Spleen (tissue), 11 donors: ENCODE results near the gene TBC1D22A. TPM values are rescaled to one million over a fixed set of nuclear protein-coding genes. Genes with fewer than 3 reads are reported as not detected.

ENCODE experiments used
- DNase-seq: peaks from one replicate; pipeline ENCODE4 v3.0.0-alpha.2; 2020
- H3K27ac ChIP-seq, 8 donors: fragments of 200-600 bp; sonication (generic) in 7 of 8; 1 replicate in 4 of 8; 2 replicates in 4 of 8; pipeline versions ENCODE4 v1.5.0 to v1.8.0; 2016 to 2021; ENCODE audit warnings: inconsistent platforms in 4 of 8, mild to moderate bottlenecking in 4 of 8, moderate library complexity in 1 of 8
- H3K27me3 ChIP-seq, 7 donors: fragments of 200-600 bp; sonication (generic) in 6 of 7; replicated peaks in 1 of 7; 1 replicate in 4 of 7; 2 replicates in 3 of 7; pipeline versions ENCODE4 v1.5.0 to v1.8.0; 2016 to 2021; ENCODE audit warnings: inconsistent platforms in 3 of 7, mild to moderate bottlenecking in 1 of 7
- H3K36me3 ChIP-seq, 6 donors: fragments of 200-600 bp; sonication (generic) in 5 of 6; 1 replicate in 4 of 6; 2 replicates in 2 of 6; pipeline versions ENCODE4 v1.5.0 to v1.8.0; 2016 to 2021; ENCODE audit warnings: inconsistent platforms in 2 of 6
- H3K4me1 ChIP-seq, 6 donors: fragments of 200-600 bp; sonication (generic) in 5 of 6; 1 replicate in 3 of 6; 2 replicates in 3 of 6; pipeline versions ENCODE4 v1.5.0 to v1.8.0; 2016 to 2021; ENCODE audit warnings: inconsistent platforms in 3 of 6
- H3K4me3 ChIP-seq, 8 donors: fragments of 200-600 bp; sonication (generic) in 7 of 8; 1 replicate in 4 of 8; 2 replicates in 4 of 8; pipeline versions ENCODE4 v1.5.0 to v1.8.0; 2016 to 2021; ENCODE audit warnings: inconsistent platforms in 4 of 8, mild to moderate bottlenecking in 4 of 8, moderate library complexity in 2 of 8
- H3K9me3 ChIP-seq, 8 donors: fragments of 200-600 bp; sonication (generic) in 7 of 8; 1 replicate in 4 of 8; 2 replicates in 4 of 8; pipeline versions ENCODE4 v1.5.0 to v1.8.0; 2016 to 2021; ENCODE audit warnings: inconsistent platforms in 4 of 8
- CTCF ChIP-seq, 11 experiments: fragments of 200-600 bp in 7 of 11; fragments of 450-650 bp in 4 of 11; sonication (generic) in 4 of 11; IDR thresholded peaks in 8 of 11; conservative IDR thresholded peaks in 3 of 11; 1 replicate in 7 of 11; 2 replicates in 4 of 11; pipeline versions ENCODE4 v1.4.0 to v1.8.0; 2016 to 2021; ENCODE audit warnings: antibody characterized with exemption in 11 of 11, inconsistent platforms in 4 of 11, mild to moderate bottlenecking in 1 of 11
- POLR2A ChIP-seq, 3 donors: fragments of 450-650 bp; IDR thresholded peaks; one replicate each; pipeline ENCODE4 v1.5.1; 2017; ENCODE audit warnings: antibody characterized with exemption in 3 of 3, mild to moderate bottlenecking in 1 of 3
- POLR2AphosphoS5 ChIP-seq, 3 donors: sonication (generic); formaldehyde crosslinking; IDR thresholded peaks; one replicate each; pipeline ENCODE4 v1.5.1; 2017; ENCODE audit warnings: antibody characterized with exemption in 3 of 3
- WGBS, 5 donors: extraction: QIAGEN DNeasy Blood & Tissue Kit in 3 of 5; methylation state at CpG; one replicate each; pipeline versions ENCODE4 v1.1.5 to v1.1.7; 2013 to 2018; 5-methylcytosine and 5-hydroxymethylcytosine counted together
- intact Hi-C: fragments of 100-400 bp; cut with DNase I; formaldehyde crosslinking; loops from one replicate; pipeline ENCODE4 v1.15.0; 2023; ENCODE audit warnings: low total_unique reads
- polyA plus RNA-seq, 3 donors: library from polyadenylated mRNA; stranded (reverse); fragments of 200-250 nt; gene quantifications; one replicate each; pipeline ENCODE4 v1.2.1, GENCODE V29; 2013
- total RNA-seq, 7 donors: library from RNA; depleted of rRNA in 3 of 7; stranded (reverse); fragments of >200 nt in 3 of 7; fragmentation: NEBNext Ultra II Directional in 4 of 7; extraction: Animal tissue kit (Norgen Biotek cat#: 25700) in 4 of 7; gene quantifications; one replicate each; pipeline versions ENCODE4 v1.1.0 to v1.2.1, GENCODE V29; 2016 to 2021
- donor health status: healthy with polysubstance abuse.
- donor health status: DM: no; HTN: no; CAD: no; lungs with moderate emphysema.
- donor health status: DM: no; HTN: no; CAD: no.
- donor health status: Bipolar disorder and iron deficiency.
- donor health status: healthy.
- donor health status: DM: no; HTN: no; CAD: no.
- donor health status: DM: yes; HTN: yes; CAD: no.

The TBC1D22A gene
- total and polyA plus RNA-seq, 10 donors = 17.2 to 66.9 (median 49.6) TPM

GRCh38 chr22:46748908-46749675, 13.4 kb upstream of the TBC1D22A start:
- H3K27ac ChIP-seq = peak overlapping the region; percentile 38 to 95 (median 70)
- WGBS, 5 donors = 12 to 32% (median 16%) methylated on average over 13 to 15 of the region's 15 CpGs
- intact Hi-C loops = no loop called here

GRCh38 chr22:46749682-46750529, 12.5 kb upstream of the TBC1D22A start:
- Histone ChIP-seq H3K9me3 (no peaks in the 10 kb centered on the region), H3K36me3 (no peaks in the 10 kb centered on the region), H3K4me3 (peak overlapping the region in 1 of 8 donors; percentile 35), H3K4me1 (peaks cover 28 to 70% (median 54%) of the 10 kb centered on the region in 6 donors), H3K27me3 (no peaks in the 10 kb centered on the region), H3K27ac (peak overlapping the region; percentile 38 to 95 (median 64))
- TF ChIP-seq POLR2A (IDR thresholded peaks at IDR 0.05) (no peak), POLR2AphosphoS5 (IDR thresholded peaks at IDR 0.05) (no peak), CTCF (IDR thresholded peaks at IDR 0.05 in 8 of 11, conservative IDR thresholded peaks at IDR 0.05 in 3 of 11) (no peak)
- 42 to 66% (median 47%) methylated on average over 14 of the region's 14 CpGs for WGBS, 5 donors
- intact Hi-C loops = no loop called here
- DNase-seq = no peak

More at GRCh38 chr22:46748908-46749675, 13.4 kb upstream of the TBC1D22A start:
- no peaks in the 10 kb centered on the region for H3K36me3 ChIP-seq
- no peaks in the 10 kb centered on the region for H3K27me3 ChIP-seq
- DNase-seq = peak; percentile 88
- TF ChIP-seq CTCF (IDR thresholded peaks at IDR 0.05 in 8 of 11, conservative IDR thresholded peaks at IDR 0.05 in 3 of 11) (no peak), POLR2A (IDR thresholded peaks at IDR 0.05) (no peak), POLR2AphosphoS5 (IDR thresholded peaks at IDR 0.05) (peak; percentile 56 to 71 (median 70))
- peaks cover 25 to 62% (median 47%) of the 10 kb centered on the region in 6 donors for H3K4me1 ChIP-seq
- H3K4me3 ChIP-seq = peak overlapping the region in 1 of 8 donors; percentile 35
- H3K9me3 ChIP-seq = no peaks in the 10 kb centered on the region

- Histone ChIP-seq H3K27me3 (no peaks in the 10 kb centered on the region), H3K36me3 (no peaks in the 10 kb centered on the region), H3K9me3 (peaks cover 0 to 1% (median under 1%) of the 10 kb centered on the region in 8 donors), H3K4me1 (peaks cover 28 to 75% (median 57%) of the 10 kb centered on the region in 6 donors), H3K27ac (peak overlapping the region in 7 of 8 donors; percentile 36 to 95 (median 76)), H3K4me3 (no peak overlapping the region)
- intact Hi-C loops = no loop called here
- 89 to 97% (median 91%) methylated on average over 5 of the region's 5 CpGs for WGBS, 5 donors
- no peak for DNase-seq
- TF ChIP-seq CTCF (IDR thresholded peaks at IDR 0.05 in 8 of 11, conservative IDR thresholded peaks at IDR 0.05 in 3 of 11) (no peak), POLR2A (IDR thresholded peaks at IDR 0.05) (no peak)
These were observed 12.0 kb upstream of the TBC1D22A start for GRCh38 chr22:46750530-46750800.
